Stomach (tissue), 4 donors: Measurements from ENCODE around the gene EIF2B2.

Source experiments
- CTCF ChIP-seq, 7 experiments: fragments of 450-650 bp in 4 of 7; fragments of 200-600 bp in 3 of 7; sonication (generic) in 3 of 7; IDR thresholded peaks; one replicate each; pipeline ENCODE4 v1.5.1; 2016 to 2019; ENCODE audit warnings: antibody characterized with exemption in 7 of 7, control low read depth in 2 of 7, mild to moderate bottlenecking in 1 of 7
- EP300 ChIP-seq: sonication (generic); formaldehyde crosslinking; IDR thresholded peaks from one replicate; pipeline ENCODE4 v1.6.1; 2017; ENCODE audit warnings: antibody characterized with exemption
- POLR2A ChIP-seq, 4 donors: fragments of 450-650 bp; IDR thresholded peaks; one replicate each; pipeline ENCODE4 v1.6.1; 2016; ENCODE audit warnings: antibody characterized with exemption in 4 of 4, control low read depth in 2 of 4, mild to moderate bottlenecking in 1 of 4, moderate library complexity in 1 of 4
- POLR2AphosphoS5 ChIP-seq, 3 donors: sonication (generic); formaldehyde crosslinking; IDR thresholded peaks; one replicate each; pipeline ENCODE4 v1.6.1; 2016; ENCODE audit warnings: antibody characterized with exemption in 3 of 3

- TF ChIP-seq POLR2A (IDR thresholded peaks at IDR 0.05) (no peak), CTCF (IDR thresholded peaks at IDR 0.05) (no peak), POLR2AphosphoS5 (IDR thresholded peaks at IDR 0.05) (peak; percentile 73 to 93 (median 89)), EP300 (no peak)
Observed at GRCh38 chr14:75050852-75051555, 48.3 kb downstream of the EIF2B2 start, which contains the start of gene MLH3.
